ENCODE results near the gene AIF1L.
"Not testable (repeated sequence)": the region's sequence is repeated elsewhere in the genome, so short reads cannot be mapped to it uniquely, and the experiment has no call there.

The AIF1L gene

DNA sequence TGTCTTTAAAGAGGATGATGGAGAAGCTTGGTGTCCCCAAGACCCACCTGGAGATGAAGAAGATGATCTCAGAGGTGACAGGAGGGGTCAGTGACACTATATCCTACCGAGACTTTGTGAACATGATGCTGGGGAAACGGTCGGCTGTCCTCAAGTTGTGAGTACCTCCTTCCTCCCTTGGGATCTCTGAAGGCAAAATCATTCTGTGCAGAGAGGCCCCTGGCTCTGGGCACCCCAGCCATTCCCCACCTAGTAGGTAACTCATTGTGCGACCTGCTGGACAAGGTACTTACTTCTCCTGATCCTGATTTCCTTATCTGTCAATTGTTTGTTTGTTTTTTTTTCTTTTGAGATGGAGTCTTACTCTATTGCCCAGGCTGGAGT is 21.4 kb downstream of the AIF1L start:
- no peak for DNase-seq

GRCh38 chr9:131119600-131119999 is 23.3 kb downstream of the AIF1L start:
- no peak for DNase-seq

DNA sequence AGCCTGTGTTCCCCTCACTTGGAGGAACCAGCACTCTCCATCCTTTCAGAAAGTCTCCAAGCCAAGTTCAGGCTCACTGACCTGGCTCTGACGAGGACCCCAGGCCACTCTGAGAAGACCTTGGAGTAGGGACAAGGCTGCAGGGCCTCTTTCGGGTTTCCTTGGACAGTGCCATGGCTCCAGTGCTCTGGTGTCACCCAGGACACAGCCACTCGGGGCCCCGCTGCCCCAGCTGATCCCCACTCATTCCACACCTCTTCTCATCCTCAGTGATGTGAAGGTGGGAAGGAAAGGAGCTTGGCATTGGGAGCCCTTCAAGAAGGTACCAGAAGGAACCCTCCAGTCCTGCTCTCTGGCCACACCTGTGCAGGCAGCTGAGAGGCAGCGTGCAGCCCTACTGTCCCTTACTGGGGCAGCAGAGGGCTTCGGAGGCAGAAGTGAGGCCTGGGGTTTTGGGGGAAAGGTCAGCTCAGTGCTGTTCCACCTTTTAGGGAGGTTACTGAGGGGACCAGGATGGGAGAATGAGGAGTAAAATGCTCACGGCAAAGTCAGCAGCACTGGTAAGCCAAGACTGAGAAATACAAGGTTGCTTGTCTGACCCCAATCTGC is 24.4 kb downstream of the AIF1L start:
- no peak for DNase-seq

DNA sequence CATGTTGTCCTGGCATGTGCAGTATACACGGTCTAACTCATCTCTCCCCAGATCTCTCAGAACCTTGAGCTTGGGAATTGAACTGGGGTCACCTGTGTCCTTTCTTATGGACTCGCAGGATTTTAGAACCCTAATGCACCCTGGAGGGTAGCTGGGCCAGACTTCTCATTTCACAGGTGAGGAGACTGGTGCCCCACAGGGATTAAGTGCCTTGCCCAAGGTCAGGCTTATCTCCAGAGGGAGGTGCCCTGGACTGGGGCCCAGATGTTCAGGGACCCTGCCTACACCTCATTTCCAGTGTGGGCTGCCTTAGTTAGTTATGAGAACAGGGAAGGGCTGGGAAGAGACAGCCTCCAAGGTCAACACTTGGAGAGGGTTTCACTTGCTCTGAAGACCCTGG is 25.0 kb downstream of the AIF1L start:
- no peak for DNase-seq

GRCh38 chr9:131122158-131122557 is 25.8 kb downstream of the AIF1L start:
- DNase-seq = no peak

- DNase-seq = no peak
Observed at GRCh38 chr9:131125038-131125287, 28.6 kb downstream of the AIF1L start.

DNA sequence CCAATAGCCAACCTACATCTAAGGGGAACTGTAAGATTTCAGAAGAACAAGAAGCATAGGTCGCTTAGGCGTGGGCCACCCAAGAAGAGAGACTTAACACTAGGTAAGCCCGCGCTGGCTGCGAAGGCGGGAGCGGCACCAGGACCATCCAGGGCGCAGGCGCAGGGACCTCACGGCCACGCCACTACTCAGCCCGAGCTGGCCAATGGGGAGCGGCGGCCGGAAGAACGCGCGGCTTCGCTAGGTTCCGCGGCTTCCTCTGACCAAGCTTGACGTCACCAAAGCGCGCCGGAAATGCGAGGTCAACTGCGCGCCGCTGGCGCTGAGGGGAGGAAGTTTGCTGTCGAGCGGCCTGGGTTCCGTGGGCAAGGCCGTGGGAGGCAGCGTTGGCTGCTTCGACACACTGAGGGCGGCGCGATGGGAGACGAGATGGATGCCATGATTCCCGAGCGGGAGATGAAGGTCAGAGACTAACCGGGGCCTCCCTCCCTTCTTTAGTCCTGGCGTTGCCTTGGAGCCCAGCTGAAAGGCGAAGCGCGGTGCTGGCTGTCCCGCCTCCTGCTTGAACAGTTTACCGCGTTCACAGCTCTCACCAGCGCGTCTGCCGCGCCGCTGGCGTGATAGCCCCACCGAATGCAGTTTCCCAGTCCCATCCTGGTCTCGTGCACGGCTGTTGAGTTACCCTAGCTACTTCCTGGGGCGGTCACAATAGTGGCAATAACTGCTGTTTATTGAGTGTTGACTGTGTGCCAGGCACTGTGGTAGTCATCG is 29.1 kb downstream of the AIF1L start, which contains the start of gene NUP214:
Gene NUP214, plus strand, starts transcription at position 299 of the 771 bp plus-strand sequence. Its CDS starts 119 bp downstream, at position 418.
- DNase-seq = peak; percentile 78 to 99 (median 97)

DNA sequence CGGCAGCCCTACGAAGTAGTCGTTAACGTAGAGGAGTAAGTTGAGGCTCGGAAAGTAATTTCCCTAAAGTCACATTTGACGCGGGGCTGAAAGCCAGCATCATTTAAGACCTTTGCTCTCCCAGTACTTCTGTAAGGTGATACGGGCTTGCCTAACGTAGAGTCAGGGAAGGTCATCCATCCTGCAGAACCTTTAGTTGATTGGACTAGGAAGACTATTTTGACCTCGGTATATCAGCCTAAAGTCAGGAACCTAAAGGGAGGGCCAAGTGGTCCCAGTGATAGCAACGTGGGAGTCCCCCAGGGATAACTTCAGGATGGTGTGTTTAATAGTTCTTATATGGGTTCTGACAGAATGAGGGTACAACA is 29.7 kb downstream of the AIF1L start:
- no peak for DNase-seq

DNA sequence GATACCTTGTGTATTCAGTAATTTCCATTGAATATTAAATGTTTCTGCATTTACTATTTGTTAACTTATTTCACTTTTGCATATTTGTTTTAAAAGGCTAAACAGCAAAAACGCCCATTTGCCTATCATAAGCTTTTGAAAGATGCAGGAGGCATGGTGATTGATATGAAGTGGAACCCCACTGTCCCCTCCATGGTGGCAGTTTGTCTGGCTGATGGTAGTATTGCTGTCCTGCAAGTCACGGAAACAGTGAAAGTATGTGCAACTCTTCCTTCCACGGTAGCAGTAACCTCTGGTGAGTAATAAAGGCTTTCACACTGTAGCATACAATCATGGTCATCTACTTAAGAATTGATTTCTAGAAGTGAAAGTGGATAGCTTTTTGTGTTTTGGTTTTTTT is 32.9 kb downstream of the AIF1L start:
- DNase-seq = no peak

- no peak for DNase-seq
Observed at GRCh38 chr9:131138676-131139075, 42.3 kb downstream of the AIF1L start.

DNA sequence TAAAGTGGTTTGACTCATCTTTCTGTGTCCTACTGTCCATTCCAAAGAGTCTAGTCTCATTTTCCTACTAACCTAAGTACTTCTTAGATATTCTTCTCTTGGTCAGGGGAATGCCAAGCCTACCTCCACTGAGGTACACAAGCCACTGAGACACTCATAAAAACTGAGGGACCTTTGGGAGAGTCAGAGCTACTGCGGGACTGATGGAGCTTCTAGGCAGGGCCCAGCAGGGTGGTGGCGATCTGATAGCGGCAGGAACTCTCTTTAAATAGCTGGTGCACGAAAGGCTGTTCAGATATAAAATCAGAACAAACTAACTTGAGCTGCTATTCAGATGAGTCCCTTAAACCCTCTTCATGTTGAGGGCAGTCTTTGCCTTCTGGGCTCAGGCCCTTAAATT is 43.8 kb downstream of the AIF1L start:
- no peak for DNase-seq

DNA sequence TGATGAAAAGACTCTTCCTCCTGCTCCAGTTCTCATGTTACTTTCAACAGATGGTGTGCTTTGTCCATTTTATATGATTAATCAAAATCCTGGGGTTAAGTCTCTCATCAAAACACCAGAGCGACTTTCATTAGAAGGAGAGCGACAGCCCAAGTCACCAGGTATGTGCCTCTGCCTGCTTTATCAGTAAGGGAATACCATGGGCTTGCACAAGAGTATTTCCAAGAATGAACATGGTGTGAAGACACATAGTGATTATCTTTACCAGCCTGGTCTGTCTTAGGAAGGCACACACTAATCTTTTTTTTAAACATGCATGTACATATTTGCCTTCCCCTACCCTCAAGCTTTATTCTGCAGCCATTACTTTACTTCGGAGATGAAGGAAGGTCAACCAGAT is 44.2 kb downstream of the AIF1L start:
- no peak for DNase-seq

GRCh38 chr9:131142160-131142559 is 45.8 kb downstream of the AIF1L start:
- DNase-seq = no peak

DNA sequence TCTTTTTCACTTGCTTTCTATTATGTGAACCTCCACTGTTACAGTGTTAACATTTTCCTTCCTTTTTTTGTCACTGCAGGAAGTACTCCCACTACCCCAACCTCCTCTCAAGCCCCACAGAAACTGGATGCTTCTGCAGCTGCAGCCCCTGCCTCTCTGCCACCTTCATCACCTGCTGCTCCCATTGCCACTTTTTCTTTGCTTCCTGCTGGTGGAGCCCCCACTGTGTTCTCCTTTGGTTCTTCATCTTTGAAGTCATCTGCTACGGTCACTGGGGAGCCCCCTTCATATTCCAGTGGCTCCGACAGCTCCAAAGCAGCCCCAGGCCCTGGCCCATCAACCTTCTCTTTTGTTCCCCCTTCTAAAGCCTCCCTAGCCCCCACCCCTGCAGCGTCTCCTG is 47.9 kb downstream of the AIF1L start:
- no peak for DNase-seq

DNA sequence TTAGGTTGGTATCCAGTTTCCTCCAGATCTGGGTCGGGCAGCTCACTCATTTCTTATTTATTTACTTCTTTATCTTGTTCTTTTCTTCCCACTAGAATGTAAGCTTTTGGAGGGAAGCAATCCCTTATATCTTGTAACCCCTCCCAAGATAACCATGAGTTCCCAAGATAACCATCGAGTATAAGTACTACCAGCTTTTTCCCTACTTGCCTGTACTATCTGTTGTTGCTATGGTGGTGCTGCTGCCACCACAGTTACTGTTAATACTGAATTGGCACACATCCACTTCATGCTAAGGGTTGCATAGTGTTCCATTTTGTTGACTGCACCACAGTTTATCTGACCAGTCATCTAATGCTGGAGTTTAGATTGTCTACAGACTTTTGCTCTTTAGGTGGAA is 48.9 kb downstream of the AIF1L start:
- DNase-seq = no peak

DNA sequence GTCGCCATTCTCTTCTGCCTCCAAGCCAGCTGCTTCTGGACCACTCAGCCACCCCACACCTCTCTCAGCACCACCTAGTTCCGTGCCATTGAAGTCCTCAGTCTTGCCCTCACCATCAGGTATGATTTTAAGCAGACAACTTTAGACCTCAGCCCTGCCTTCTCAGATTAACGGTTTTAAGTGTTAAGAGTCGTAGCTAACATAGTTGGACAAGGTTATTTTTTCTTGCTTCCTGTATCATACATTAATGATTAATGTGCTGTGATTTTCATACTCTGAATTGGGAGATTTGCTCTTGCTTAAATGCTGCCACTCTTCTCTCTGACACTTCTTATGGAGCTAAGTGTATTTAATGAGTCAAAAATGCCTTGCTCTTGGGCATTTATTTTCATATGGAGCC is 49.9 kb downstream of the AIF1L start:
- no peak for DNase-seq

- no peak for DNase-seq
Observed at GRCh38 chr9:131148276-131148675, 51.9 kb downstream of the AIF1L start.

GRCh38 chr9:131148966-131149687 is 52.8 kb downstream of the AIF1L start:
- no peak for DNase-seq

DNA sequence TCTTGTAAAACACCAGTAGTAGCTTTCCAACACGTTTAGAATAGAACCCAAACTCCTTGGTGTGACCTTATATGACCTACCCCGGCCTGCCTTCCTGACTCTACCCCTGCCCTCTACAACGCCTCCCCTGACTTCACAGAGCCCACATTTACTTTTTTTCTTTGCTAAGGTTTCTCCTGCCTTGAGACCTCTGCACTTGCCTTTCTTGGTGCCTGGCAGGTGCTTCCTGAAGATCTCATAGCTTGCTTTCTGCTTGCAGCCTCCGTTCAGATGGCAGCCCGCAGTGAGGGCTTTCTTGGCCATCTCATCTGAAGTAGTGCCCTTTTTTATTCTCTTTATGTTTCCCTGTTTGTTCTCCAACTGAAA is 53.3 kb downstream of the AIF1L start:
- DNase-seq = no peak

- DNase-seq = no peak
Observed at GRCh38 chr9:131153595-131153994, 57.3 kb downstream of the AIF1L start.

GRCh38 chr9:131158673-131159072 is 62.3 kb downstream of the AIF1L start:
- not testable (repeated sequence) for DNase-seq

GRCh38 chr9:131160416-131161112 is 64.2 kb downstream of the AIF1L start:
- no peak for DNase-seq

All from anterior cingulate cortex (tissue), 58 donors.